Smooth muscle cell of the pulmonary artery (primary cell): Measurements from ENCODE around the gene TOMM5. TPM values are rescaled to one million over a fixed set of nuclear protein-coding genes. Genes with fewer than 3 reads are reported as not detected.

Source experiments
- total RNA-seq: library from RNA; depleted of rRNA; stranded (reverse); fragments of >200 nt; gene quantifications from 2 replicates; pipeline ENCODE4 v1.2.3, GENCODE V29; 2014

Gene TOMM5
- 107 and 116 TPM in 2 replicates for total RNA-seq

GRCh38 chr9:37592108-37592951, at the start of gene TOMM5:
TSS of gene TOMM5 (minus strand) at chr9:37592597. CDS start at chr9:37592532, 65 bp downstream.

DNA sequence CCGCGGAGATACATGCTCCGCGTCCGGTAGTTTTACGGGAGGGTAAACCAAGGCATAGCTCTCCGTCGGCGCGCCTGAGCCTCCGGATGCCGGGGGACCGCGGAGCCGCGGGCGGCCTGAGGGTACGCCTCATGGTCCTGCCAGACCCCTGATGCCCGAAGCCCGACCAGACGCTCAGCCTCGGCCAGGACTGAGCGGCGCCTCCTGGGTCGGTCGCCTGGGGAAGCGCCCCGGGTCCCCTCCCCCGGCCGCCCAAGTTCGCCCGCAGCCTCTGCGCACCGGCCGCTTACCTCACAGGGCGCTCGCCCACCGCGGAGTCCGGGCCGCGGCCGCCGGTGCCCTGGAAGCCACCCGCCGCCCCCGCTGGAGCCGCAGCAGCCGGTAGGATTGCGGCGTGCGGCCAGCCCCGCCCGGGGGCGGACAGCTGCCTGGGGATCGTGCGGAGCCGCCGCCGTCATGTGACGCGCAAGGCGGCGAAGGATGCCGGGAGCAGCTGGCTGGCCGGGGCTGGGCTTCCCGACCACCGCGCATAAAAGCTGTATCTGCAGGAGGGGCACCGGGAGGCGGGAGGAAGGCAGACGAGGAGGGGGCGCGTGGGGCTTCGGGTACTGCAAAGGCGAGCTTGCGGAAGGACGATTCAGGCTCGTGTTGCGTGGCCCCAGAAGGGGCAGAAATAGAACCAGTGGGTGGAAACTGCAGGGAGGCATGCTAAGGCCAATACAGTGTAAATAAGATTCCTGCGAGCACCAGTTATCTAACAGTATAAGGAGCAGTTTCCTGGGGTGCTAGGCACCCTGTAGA, 16.3 kb downstream of the TOMM5 start, which contains the start of gene FBXO10:
TSS of gene FBXO10 (minus strand) at position 460 of the 801 bp plus-strand sequence. CDS start 34,612 bp downstream, outside the sequence.

Other genes with a start within 250 kb of the TOMM5 start
- gene GRHPR, start 169.9 kb downstream of the TOMM5 start, total RNA-seq: 106 and 124 TPM in 2 replicates
- gene ZBTB5, start 127.1 kb downstream of the TOMM5 start, total RNA-seq: 10.2 and 10.7 TPM in 2 replicates
- 23.1 and 26.6 TPM in 2 replicates for gene POLR1E, start 106.6 kb downstream of the TOMM5 start, total RNA-seq
- gene FBXO10, start 16.2 kb downstream of the TOMM5 start, total RNA-seq: 19.7 and 19.8 TPM in 2 replicates
- not detected in 2 replicates for gene FRMPD1, start 58.4 kb upstream of the TOMM5 start, total RNA-seq
- 3.2 and 4.4 TPM in 2 replicates for gene TRMT10B, start 161.2 kb upstream of the TOMM5 start, total RNA-seq
- 19.7 and 22.5 TPM in 2 replicates for gene EXOSC3, start 192.5 kb upstream of the TOMM5 start, total RNA-seq
- gene DCAF10, start 208.2 kb upstream of the TOMM5 start, total RNA-seq: 58.6 and 61.9 TPM in 2 replicates